HepG2 (cell line): Measurements from ENCODE around the gene RERE. TPM values are rescaled to one million over a fixed set of nuclear protein-coding genes. Genes with fewer than 3 reads are reported as not detected.

ENCODE experiments used
- ATAC-seq: fragments of 200-7000 bp; cut with Tn5 transposase; 3 replicates; pipeline ENCODE4 v1.9.1; 2020; ENCODE audit warnings: mild to moderate bottlenecking, moderate library complexity
- BruUV-seq: library from RNA; stranded (reverse); fragments of 400-500 nt; replicated peaks from 2 replicates; lab custom pipeline; 2021; lab: Mats Ljungman, UMichigan
- CTCF ChIA-PET: fragments of 300-600 bp; formaldehyde crosslinking; extraction: SDS; loops from one replicate; lab custom pipeline; 2021; ENCODE audit warnings: low total read pairs, inconsistent platforms, low intra/inter-chr PET ratio; lab: Yijun Ruan, JAX
- POLR2A ChIA-PET: fragments of 350-600 bp; sonication (Branson Sonifier 250); formaldehyde crosslinking; loops from one replicate; lab custom pipeline; 2020; ENCODE audit warnings: antibody characterized with exemption, inconsistent platforms; lab: Yijun Ruan, JAX
- DNase-seq: peaks from one replicate; pipeline ENCODE4 v3.0.0-alpha.2; 2015; ENCODE audit warnings: low spot score
- FAIRE-seq: peaks from 3 replicates; lab custom pipeline; 2011; peaks lifted over from hg19 to GRCh38; lab: Jason Lieb, UNC
- H2AFZ ChIP-seq: one replicate; pipeline ENCODE4 v1.6.1; 2011; ENCODE audit warnings: low read length, inconsistent platforms
- H3K27ac ChIP-seq: fragments of 300-600 bp; 3 replicates; pipeline ENCODE4 v1.8.0; 2011; ENCODE audit warnings: mixed run types, mild to moderate bottlenecking, mixed read lengths, low read length, inconsistent platforms; ENCODE audit not compliant: insufficient read depth; ENCODE audit errors: extremely low read length
- H3K27me3 ChIP-seq, 2 experiments: fragments of 200-600 bp in 1 of 2; 2 replicates in 1 of 2; 3 replicates in 1 of 2; pipeline versions ENCODE4 v1.6.0 to v1.8.0; 2011; ENCODE audit warnings: low read length in 2 of 2, mild to moderate bottlenecking in 2 of 2, moderate library complexity in 2 of 2, inconsistent platforms in 1 of 2; ENCODE audit not compliant: insufficient read depth in 2 of 2, control insufficient read depth in 1 of 2
- H3K36me3 ChIP-seq, 2 experiments: fragments of 200-600 bp in 1 of 2; replicated peaks in 1 of 2; 2 replicates in 1 of 2; 3 replicates in 1 of 2; pipeline versions ENCODE4 v1.5.1 to v1.8.0; 2011; ENCODE audit warnings: low read length in 2 of 2, inconsistent platforms in 1 of 2; ENCODE audit not compliant: insufficient read depth in 2 of 2, control insufficient read depth in 1 of 2
- H3K4me1 ChIP-seq: 2 replicates; pipeline ENCODE4 v1.5.1; 2012; ENCODE audit warnings: low read length, inconsistent platforms; ENCODE audit not compliant: insufficient read depth
- H3K4me2 ChIP-seq: 2 replicates; pipeline ENCODE4 v1.6.0; 2011; ENCODE audit warnings: low read depth, low read length, inconsistent platforms
- H3K4me3 ChIP-seq, 3 experiments: fragments of 200-600 bp in 1 of 3; sonication (generic), shearing (Covaris generic) in 1 of 3; replicated peaks in 1 of 3; 2 replicates each; pipeline ENCODE4 v1.5.1; 2011 to 2016; ENCODE audit warnings: low read length in 3 of 3, inconsistent platforms in 2 of 3, low read depth in 2 of 3, mild to moderate bottlenecking in 2 of 3, control low read depth in 1 of 3, mixed read lengths in 1 of 3; ENCODE audit not compliant: insufficient read depth in 1 of 3
- H3K79me2 ChIP-seq: one replicate; pipeline ENCODE4 v1.6.1; 2011; ENCODE audit warnings: low read length, inconsistent platforms; ENCODE audit not compliant: insufficient read depth
- H3K9ac ChIP-seq: 2 replicates; pipeline ENCODE4 v1.6.0; 2011; ENCODE audit warnings: mild to moderate bottlenecking, low read depth, low read length, inconsistent platforms; ENCODE audit not compliant: insufficient read depth
- H3K9me3 ChIP-seq: 2 replicates; pipeline ENCODE4 v1.5.1; 2012; ENCODE audit warnings: mild to moderate bottlenecking, low read length
- H4K20me1 ChIP-seq: 2 replicates; pipeline ENCODE4 v1.6.0; 2011; ENCODE audit warnings: inconsistent platforms, mild to moderate bottlenecking, low read length, moderate library complexity; ENCODE audit not compliant: insufficient read depth
- ATM ChIP-seq: fragments of 450-650 bp; IDR thresholded peaks from 2 replicates; pipeline ENCODE4 v1.7.1; 2017; ENCODE audit warnings: mild to moderate bottlenecking, borderline replicate concordance
- CEBPB ChIP-seq: IDR thresholded peaks from 2 replicates; pipeline ENCODE4 v1.6.1; 2011; ENCODE audit warnings: low read depth, low read length, improper control_type of control experiment, borderline replicate concordance
- CEBPG ChIP-seq: IDR thresholded peaks from 2 replicates; pipeline ENCODE4 v1.6.1; 2016
- EHMT2 ChIP-seq: fragments of 200-600 bp; sonication (generic); IDR thresholded peaks from 2 replicates; pipeline ENCODE4 v1.7.0; 2017; ENCODE audit warnings: antibody characterized with exemption, low read depth, low read length, borderline replicate concordance
- EP300 ChIP-seq, 3 experiments: sonication (generic) in 1 of 3; formaldehyde crosslinking in 1 of 3; IDR thresholded peaks; 2 replicates each; pipeline versions ENCODE4 v1.5.1 to v1.6.1; 2011 to 2020; ENCODE audit warnings: low read depth in 2 of 3, low read length in 2 of 3, borderline replicate concordance in 1 of 3, improper control_type of control experiment in 1 of 3, mild to moderate bottlenecking in 1 of 3, missing genetic modification reagents in 1 of 3, moderate library complexity in 1 of 3
- FOXA1 ChIP-seq, 2 experiments: fragments of 450-650 bp in 1 of 2; sonication (generic) in 1 of 2; formaldehyde crosslinking in 1 of 2; IDR thresholded peaks; 2 replicates each; pipeline versions ENCODE4 v1.4.0 to v1.6.1; 2016 to 2020; ENCODE audit warnings: missing genetic modification reagents in 1 of 2
- FOXA3 ChIP-seq: IDR thresholded peaks from 2 replicates; pipeline ENCODE4 v1.6.1; 2016; ENCODE audit warnings: missing genetic modification reagents, missing compliant biosample characterization
- GATA4 ChIP-seq: sonication (generic); IDR thresholded peaks from 2 replicates; pipeline ENCODE4 v1.6.1; 2016; ENCODE audit warnings: antibody characterized with exemption, low read depth, borderline replicate concordance
- MIER2 ChIP-seq: IDR thresholded peaks from 2 replicates; pipeline ENCODE4 v1.6.1; 2016; ENCODE audit warnings: missing biosample characterization, missing genetic modification reagents
- TCF7 ChIP-seq: sonication (generic); IDR thresholded peaks from 2 replicates; pipeline ENCODE4 v1.6.1; 2016; ENCODE audit warnings: antibody characterized with exemption, low read depth
- ZNF569 ChIP-seq: sonication (generic); formaldehyde crosslinking; IDR thresholded peaks from 2 replicates; pipeline ENCODE4 v1.5.0; 2020; ENCODE audit warnings: mild to moderate bottlenecking, missing genetic modification reagents, moderate library complexity, borderline replicate concordance
- ZNF644 ChIP-seq: IDR thresholded peaks from 2 replicates; pipeline ENCODE4 v1.6.1; 2016; ENCODE audit warnings: low read depth
- WGBS: methylation state at CpG from one replicate; pipeline ENCODE4 v1.1.6; 2017; ENCODE audit warnings: low lambda C conversion rate; 5-methylcytosine and 5-hydroxymethylcytosine counted together
- in situ Hi-C: cut with HindIII; loops from 2 replicates; pipeline ENCODE4 v1.10.0; 2017; ENCODE audit warnings: low pct_unique_long_range_greater_than_20kb; ENCODE audit not compliant: extremely low pct_ligation_motif_present
- intact Hi-C: fragments of 100-400 bp; cut with micrococcal nuclease; formaldehyde crosslinking; loops from one replicate; pipeline ENCODE4 v1.10.0; 2022; ENCODE audit not compliant: unreplicated experiment
- polyA plus RNA-seq, 8 experiments: library from polyadenylated mRNA; depleted of rRNA in 3 of 8; stranded (reverse) in 7 of 8; unstranded in 1 of 8; fragments of >200 nt; fragmentation: Illumina TruSeq in 4 of 8; extraction: Trizol in 4 of 8; gene quantifications; 2 replicates each; pipeline versions ENCODE4 v1.2.1 to v1.2.3, GENCODE V29; 2011 to 2016; ENCODE audit warnings: low read depth in 4 of 8, missing spikeins in 1 of 8, mixed read lengths in 1 of 8; ENCODE audit not compliant: insufficient read depth in 1 of 8
- total RNA-seq, 5 experiments: library from RNA; depleted of rRNA; stranded (reverse); fragments of >200 nt; fragmentation: Illumina TruSeq; extraction: Trizol; gene quantifications; 2 replicates each; pipeline ENCODE4 v1.2.3, GENCODE V29; 2016; ENCODE audit warnings: low read depth in 1 of 5
- TF ChIP-seq, protein P1 (sequence below): sonication (generic); formaldehyde crosslinking; IDR thresholded peaks from 2 replicates; pipeline ENCODE4 v1.8.0; 2022; ENCODE audit warnings: mild to moderate bottlenecking, missing genetic modification reagents
- TF ChIP-seq, protein P2 (sequence below): sonication (generic); formaldehyde crosslinking; IDR thresholded peaks from 2 replicates; pipeline ENCODE4 v1.5.0; 2020; ENCODE audit warnings: mild to moderate bottlenecking, low read depth, missing genetic modification reagents, borderline replicate concordance
- TF ChIP-seq, protein P3 (sequence below): sonication (generic); formaldehyde crosslinking; IDR thresholded peaks from 2 replicates; pipeline ENCODE4 v1.4.0; 2020; ENCODE audit warnings: mild to moderate bottlenecking, missing genetic modification reagents

RERE gene
- total and polyA plus RNA-seq, 2 of the 13 experiments (the other 11 are each of a cell fraction or from before 2014, with no cell fraction given), result 18.3 to 21.9 TPM

DNA sequence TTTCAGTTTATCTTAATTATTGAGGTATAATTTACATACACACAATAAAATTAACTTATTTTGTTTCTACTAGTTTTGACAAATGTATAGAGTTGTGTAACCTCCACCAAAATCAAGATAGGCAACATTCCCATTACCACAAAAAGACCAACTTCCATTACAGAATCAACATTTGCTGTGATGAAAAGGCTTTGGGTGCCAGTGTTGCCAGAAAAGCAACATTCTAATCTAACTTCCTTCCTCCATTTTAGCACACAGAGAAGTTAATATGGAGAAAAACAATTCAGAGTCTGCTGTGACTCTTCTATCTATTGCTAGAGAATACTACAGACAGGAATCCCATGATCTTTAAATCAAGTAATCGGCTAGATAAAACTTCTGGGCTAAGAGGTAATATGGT, 245.3 kb downstream of the RERE start:
- ATAC-seq, result no peak
- peak overlapping the region; percentile 55 for H3K4me2 ChIP-seq
- BruUV-seq, result no TSS peak
- no peak overlapping the region for H2AFZ ChIP-seq
- peak; percentile 71 for DNase-seq
- peak overlapping the region; percentile 73 for H3K27ac ChIP-seq
- H3K9ac ChIP-seq, result peak overlapping the region; percentile 32; the same call in 1 of the 2 replicates
- peak overlapping the region in 1 of 3 experiments; percentile 24; a peak in 1 of 6 replicates for H3K4me3 ChIP-seq
- H3K4me1 ChIP-seq, result peaks cover 87% of the 10 kb centered on the region
- H3K79me2 ChIP-seq, result peaks cover 73% of the 10 kb centered on the region
- peaks cover under 1% of the 10 kb centered on the region for H4K20me1 ChIP-seq
- intact Hi-C loops, result no loop called here
- in situ Hi-C loops, result loop anchor here (25.0 kb wide), 1 partner anchor 265 kb away; no protein-coding TSS in a partner anchor
- 92% methylated on average over 1 of the region's 1 CpG for WGBS
- TF ChIP-seq MIER2, result 0 out of 2 replicates have a peak, but pooled peaks have one; percentile 21
- TF ChIP-seq ZNF569 (CRISPR knock-in tag), result no peak
- TF ChIP-seq EHMT2, result 0 out of 2 replicates have a peak, but pooled peaks have one; percentile 33
- TF ChIP-seq FOXA3 (CRISPR knock-in tag), result 0 out of 2 replicates have a peak, but pooled peaks have one; percentile 13
- peak; percentile 49; the same call in 1 of the 2 replicates for TF ChIP-seq CEBPG (CRISPR knock-in tag)
- TF ChIP-seq ZNF644 (CRISPR knock-in tag), result peak; percentile 59; the same call in 1 of the 2 replicates
- no peak for TF ChIP-seq ATM
- TF ChIP-seq, protein P1, sequence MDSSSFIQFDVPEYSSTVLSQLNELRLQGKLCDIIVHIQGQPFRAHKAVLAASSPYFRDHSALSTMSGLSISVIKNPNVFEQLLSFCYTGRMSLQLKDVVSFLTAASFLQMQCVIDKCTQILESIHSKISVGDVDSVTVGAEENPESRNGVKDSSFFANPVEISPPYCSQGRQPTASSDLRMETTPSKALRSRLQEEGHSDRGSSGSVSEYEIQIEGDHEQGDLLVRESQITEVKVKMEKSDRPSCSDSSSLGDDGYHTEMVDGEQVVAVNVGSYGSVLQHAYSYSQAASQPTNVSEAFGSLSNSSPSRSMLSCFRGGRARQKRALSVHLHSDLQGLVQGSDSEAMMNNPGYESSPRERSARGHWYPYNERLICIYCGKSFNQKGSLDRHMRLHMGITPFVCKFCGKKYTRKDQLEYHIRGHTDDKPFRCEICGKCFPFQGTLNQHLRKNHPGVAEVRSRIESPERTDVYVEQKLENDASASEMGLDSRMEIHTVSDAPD, result 0 out of 2 replicates have a peak, but pooled peaks have one; percentile 34
- TF ChIP-seq, protein P2, sequence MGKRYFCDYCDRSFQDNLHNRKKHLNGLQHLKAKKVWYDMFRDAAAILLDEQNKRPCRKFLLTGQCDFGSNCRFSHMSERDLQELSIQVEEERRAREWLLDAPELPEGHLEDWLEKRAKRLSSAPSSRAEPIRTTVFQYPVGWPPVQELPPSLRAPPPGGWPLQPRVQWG, result no peak
- TF ChIP-seq EP300 (IDR thresholded peaks at IDR 0.05; ENCODE audit: low read depth in 2 of 2, low read length in 2 of 2), result peak in 1 of 2 experiments; percentile 54; a peak in 1 of 4 replicates
- no peak for TF ChIP-seq EP300 (CRISPR knock-in tag; IDR thresholded peaks at IDR 0.05; ENCODE audit: borderline replicate concordance)
- 0 out of 2 replicates have a peak, but pooled peaks have one; percentile 16 for TF ChIP-seq CEBPB
- 0 out of 2 replicates have a peak, but pooled peaks have one; percentile 6 for TF ChIP-seq GATA4
- TF ChIP-seq, protein P3, sequence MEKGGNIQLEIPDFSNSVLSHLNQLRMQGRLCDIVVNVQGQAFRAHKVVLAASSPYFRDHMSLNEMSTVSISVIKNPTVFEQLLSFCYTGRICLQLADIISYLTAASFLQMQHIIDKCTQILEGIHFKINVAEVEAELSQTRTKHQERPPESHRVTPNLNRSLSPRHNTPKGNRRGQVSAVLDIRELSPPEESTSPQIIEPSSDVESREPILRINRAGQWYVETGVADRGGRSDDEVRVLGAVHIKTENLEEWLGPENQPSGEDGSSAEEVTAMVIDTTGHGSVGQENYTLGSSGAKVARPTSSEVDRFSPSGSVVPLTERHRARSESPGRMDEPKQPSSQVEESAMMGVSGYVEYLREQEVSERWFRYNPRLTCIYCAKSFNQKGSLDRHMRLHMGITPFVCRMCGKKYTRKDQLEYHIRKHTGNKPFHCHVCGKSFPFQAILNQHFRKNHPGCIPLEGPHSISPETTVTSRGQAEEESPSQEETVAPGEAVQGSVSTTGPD (CRISPR knock-in tag), result peak; percentile 88
- no peak for TF ChIP-seq FOXA1 (IDR thresholded peaks at IDR 0.05)
- TF ChIP-seq FOXA1 (CRISPR knock-in tag; IDR thresholded peaks at IDR 0.05), result 0 out of 2 replicates have a peak, but pooled peaks have one; percentile 31
- peak; percentile 34; the same call in 1 of the 2 replicates for TF ChIP-seq TCF7
- H3K36me3 ChIP-seq, result peaks cover 0 to 2% of the 10 kb centered on the region in 2 experiments; a peak in 2 of 5 replicates
- ChIA-PET CTCF (no interaction called here), POLR2A (no interaction called here)
- no peak for FAIRE-seq
- H3K27me3 ChIP-seq, result no peaks in the 10 kb centered on the region
- H3K9me3 ChIP-seq, result no peaks in the 10 kb centered on the region
